A549 (cell line): ENCODE measurements around the gene DOCK1.

Experiments used
- BHLHE40 ChIP-seq: IDR thresholded peaks from 2 replicates; pipeline ENCODE4 v1.6.1; 2012; ENCODE audit warnings: low read depth, low read length, inconsistent platforms
- RAD21 ChIP-seq, 2 experiments: fragments of >200 bp in 1 of 2; sonication (Bioruptor Twin) in 1 of 2; formaldehyde crosslinking in 1 of 2; IDR thresholded peaks in 1 of 2; conservative IDR thresholded peaks in 1 of 2; 2 replicates in 1 of 2; 3 replicates in 1 of 2; pipeline ENCODE4 v1.6.1; 2012 to 2018; ENCODE audit warnings: inconsistent platforms in 1 of 2
- ZC3H11A ChIP-seq: fragments of 450-650 bp; IDR thresholded peaks from 2 replicates; pipeline ENCODE4 v1.6.1; 2014; ENCODE audit warnings: antibody characterized with exemption, mild to moderate bottlenecking
- TF ChIP-seq, protein P1 (sequence below): fragments of >200 bp; sonication (Bioruptor Twin); formaldehyde crosslinking; IDR thresholded peaks from 3 replicates; pipeline ENCODE4 v1.5.1; 2016
- TF ChIP-seq, protein P2 (sequence below): IDR thresholded peaks from 2 replicates; pipeline ENCODE4 v1.6.1; 2012

DNA sequence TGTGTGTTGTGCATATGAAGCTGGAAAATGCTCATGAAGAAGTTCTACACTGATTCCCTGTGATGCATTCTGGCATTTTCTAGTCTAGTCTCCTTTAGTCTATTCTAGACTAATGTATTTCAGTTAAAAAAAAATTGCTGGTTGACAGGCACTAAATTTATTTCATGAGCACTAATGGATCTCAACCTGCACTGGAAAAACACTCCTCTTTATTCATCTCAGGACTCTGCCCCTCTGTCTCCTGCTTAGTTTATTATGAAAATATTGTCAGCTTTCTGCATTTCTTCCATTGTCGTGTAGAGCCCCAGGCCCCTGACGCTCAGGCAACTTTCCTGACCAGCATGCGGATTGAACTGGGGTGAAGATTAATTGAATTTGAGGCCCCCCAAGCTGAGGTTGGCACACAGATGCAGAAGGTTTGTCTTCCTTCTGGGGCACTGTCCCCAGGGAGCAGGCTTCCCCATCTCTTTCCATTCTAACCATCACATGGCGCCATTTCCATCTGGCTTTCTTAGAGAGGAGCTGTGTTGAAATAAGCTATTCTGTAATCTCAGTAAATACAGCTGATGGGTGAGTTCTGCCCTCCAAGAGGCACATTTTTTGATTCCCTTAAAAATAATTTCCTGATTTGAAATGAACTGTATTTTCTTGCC lies 162.4 kb downstream of the DOCK1 start:
- TF ChIP-seq, protein P1, sequence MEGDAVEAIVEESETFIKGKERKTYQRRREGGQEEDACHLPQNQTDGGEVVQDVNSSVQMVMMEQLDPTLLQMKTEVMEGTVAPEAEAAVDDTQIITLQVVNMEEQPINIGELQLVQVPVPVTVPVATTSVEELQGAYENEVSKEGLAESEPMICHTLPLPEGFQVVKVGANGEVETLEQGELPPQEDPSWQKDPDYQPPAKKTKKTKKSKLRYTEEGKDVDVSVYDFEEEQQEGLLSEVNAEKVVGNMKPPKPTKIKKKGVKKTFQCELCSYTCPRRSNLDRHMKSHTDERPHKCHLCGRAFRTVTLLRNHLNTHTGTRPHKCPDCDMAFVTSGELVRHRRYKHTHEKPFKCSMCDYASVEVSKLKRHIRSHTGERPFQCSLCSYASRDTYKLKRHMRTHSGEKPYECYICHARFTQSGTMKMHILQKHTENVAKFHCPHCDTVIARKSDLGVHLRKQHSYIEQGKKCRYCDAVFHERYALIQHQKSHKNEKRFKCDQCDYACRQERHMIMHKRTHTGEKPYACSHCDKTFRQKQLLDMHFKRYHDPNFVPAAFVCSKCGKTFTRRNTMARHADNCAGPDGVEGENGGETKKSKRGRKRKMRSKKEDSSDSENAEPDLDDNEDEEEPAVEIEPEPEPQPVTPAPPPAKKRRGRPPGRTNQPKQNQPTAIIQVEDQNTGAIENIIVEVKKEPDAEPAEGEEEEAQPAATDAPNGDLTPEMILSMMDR, result no peak
- TF ChIP-seq ZC3H11A (no peak), RAD21 (conservative IDR thresholded peaks at IDR 0.05 in 1 of 2, IDR thresholded peaks at IDR 0.05 in 1 of 2) (no peak), BHLHE40 (no peak)
- TF ChIP-seq, protein P2, sequence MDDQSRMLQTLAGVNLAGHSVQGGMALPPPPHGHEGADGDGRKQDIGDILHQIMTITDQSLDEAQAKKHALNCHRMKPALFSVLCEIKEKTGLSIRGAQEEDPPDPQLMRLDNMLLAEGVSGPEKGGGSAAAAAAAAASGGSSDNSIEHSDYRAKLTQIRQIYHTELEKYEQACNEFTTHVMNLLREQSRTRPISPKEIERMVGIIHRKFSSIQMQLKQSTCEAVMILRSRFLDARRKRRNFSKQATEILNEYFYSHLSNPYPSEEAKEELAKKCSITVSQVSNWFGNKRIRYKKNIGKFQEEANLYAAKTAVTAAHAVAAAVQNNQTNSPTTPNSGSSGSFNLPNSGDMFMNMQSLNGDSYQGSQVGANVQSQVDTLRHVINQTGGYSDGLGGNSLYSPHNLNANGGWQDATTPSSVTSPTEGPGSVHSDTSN, result no peak
